Cardiac muscle cell (in vitro differentiated cells and primary cell): ENCODE data around the gene KRT10. TPM values are rescaled to one million over a fixed set of nuclear protein-coding genes. Genes with fewer than 3 reads are reported as not detected.
A peak's percentile ranks its signal among the peaks of the same experiment; 100 is the strongest.

Experiments
- DNase-seq, 2 donors: peaks; one replicate each; pipeline versions ENCODE4 v3.0.0 to v3.0.0-alpha.2; 2010 to 2017; ENCODE audit warnings: low read depth in 1 of 2, low spot score in 1 of 2
- H3K27ac ChIP-seq: fragments of 200-600 bp; sonication (generic); 2 replicates; pipeline ENCODE4 v1.5.1; 2016
- H3K27me3 ChIP-seq: fragments of 200-600 bp; sonication (generic); 2 replicates; pipeline ENCODE4 v1.6.0; 2016; ENCODE audit warnings: control low read depth
- H3K36me3 ChIP-seq: fragments of 200-600 bp; sonication (generic); 2 replicates; pipeline ENCODE4 v1.5.1; 2016; ENCODE audit warnings: control low read depth
- H3K4me1 ChIP-seq: fragments of 200-600 bp; sonication (generic); 2 replicates; pipeline ENCODE4 v1.8.1; 2017; ENCODE audit warnings: low read depth, mild to moderate bottlenecking, mixed run types
- H3K4me3 ChIP-seq: fragments of 200-600 bp; sonication (generic); 2 replicates; pipeline ENCODE4 v1.5.1; 2016; ENCODE audit warnings: mild to moderate bottlenecking
- H3K9me3 ChIP-seq: fragments of 200-600 bp; sonication (generic); 2 replicates; pipeline ENCODE4 v1.5.1; 2017; ENCODE audit warnings: low read depth, mild to moderate bottlenecking, control low read depth
- CTCF ChIP-seq: IDR thresholded peaks from 2 replicates; pipeline ENCODE4 v1.5.1; 2012; ENCODE audit warnings: low read depth, mild to moderate bottlenecking, low read length
- polyA plus RNA-seq: library from polyadenylated mRNA; unstranded; fragments of >200 nt; fragmentation: Nextera tagmentation; extraction: Ambion mirVana; gene quantifications from 2 replicates; pipeline ENCODE4 v1.2.1, GENCODE V29; 2016
- total RNA-seq: library from RNA; depleted of rRNA; stranded (reverse); fragments of >200 nt; gene quantifications from 2 replicates; pipeline ENCODE4 v1.2.3, GENCODE V29; 2016

Gene KRT10
- 30.1 and 77.2 TPM in 2 replicates for total RNA-seq
- polyA plus RNA-seq: 91.0 and 131 TPM in 2 replicates

GRCh38 chr17:40822132-40822812 lies at the start of gene KRT10:
Gene KRT10 (minus strand): TSS chr17:40822614. CDS start chr17:40822585, 29 bp downstream.
- DNase-seq: no peak
- TF ChIP-seq CTCF: no peak
- peaks cover 40% of the 10 kb centered on the region for H3K27me3 ChIP-seq
- H3K9me3 ChIP-seq: no peaks in the 10 kb centered on the region
- H3K4me3 ChIP-seq: no peak within 1 kb of the TSS
- peaks cover 9% of the 10 kb centered on the region for H3K4me1 ChIP-seq
- no peaks in the 10 kb centered on the region for H3K36me3 ChIP-seq
- H3K27ac ChIP-seq: no peak within 1 kb of the TSS

DNA sequence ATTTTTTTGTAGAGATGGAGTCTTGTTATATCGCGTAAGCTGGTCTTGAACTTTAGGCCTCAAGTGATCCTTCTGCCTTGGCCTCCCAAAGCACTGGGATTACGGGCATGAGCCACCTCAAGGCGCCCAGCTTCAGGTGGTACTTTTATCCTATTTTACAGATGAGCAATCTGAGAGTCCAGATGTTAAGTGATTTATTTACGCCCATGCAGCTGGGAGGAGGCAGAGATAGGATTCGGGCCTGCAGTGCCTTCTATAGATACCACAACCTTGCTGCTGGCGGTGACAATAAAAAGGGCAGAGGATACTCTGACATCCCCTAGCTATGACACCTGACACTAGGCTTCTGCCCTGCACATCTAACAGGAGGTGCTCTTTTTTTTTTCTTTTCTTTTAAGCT lies 48.9 kb upstream of the KRT10 start:
- Histone ChIP-seq H3K36me3 (no peaks in the 10 kb centered on the region), H3K4me3 (no peak overlapping the region), H3K9me3 (no peaks in the 10 kb centered on the region), H3K27me3 (no peaks in the 10 kb centered on the region), H3K27ac (no peak overlapping the region), H3K4me1 (no peaks in the 10 kb centered on the region)
- no peak for DNase-seq
- TF ChIP-seq CTCF: no peak

- Histone ChIP-seq H3K4me1 (no peaks in the 10 kb centered on the region), H3K27ac (no peak overlapping the region), H3K9me3 (no peaks in the 10 kb centered on the region), H3K4me3 (no peak overlapping the region), H3K27me3 (no peaks in the 10 kb centered on the region), H3K36me3 (no peaks in the 10 kb centered on the region)
- TF ChIP-seq CTCF: no peak
- DNase-seq: peak in 1 of 2 donors; percentile 7
These were observed 47.7 kb upstream of the KRT10 start for GRCh38 chr17:40870136-40870535.

- no peak within 1 kb of the TSS for H3K27ac ChIP-seq
- no peaks in the 10 kb centered on the region for H3K36me3 ChIP-seq
- no peaks in the 10 kb centered on the region for H3K4me1 ChIP-seq
- DNase-seq: no peak
- H3K4me3 ChIP-seq: no peak within 1 kb of the TSS
- TF ChIP-seq CTCF: no peak
- peaks cover 5% of the 10 kb centered on the region for H3K27me3 ChIP-seq
- H3K9me3 ChIP-seq: no peaks in the 10 kb centered on the region
These were observed 44.4 kb upstream of the KRT10 start, which contains the start of gene KRT12 for GRCh38 chr17:40866838-40867237. Gene KRT12 (minus strand): TSS chr17:40867223. CDS start chr17:40867186, 37 bp downstream.

DNA sequence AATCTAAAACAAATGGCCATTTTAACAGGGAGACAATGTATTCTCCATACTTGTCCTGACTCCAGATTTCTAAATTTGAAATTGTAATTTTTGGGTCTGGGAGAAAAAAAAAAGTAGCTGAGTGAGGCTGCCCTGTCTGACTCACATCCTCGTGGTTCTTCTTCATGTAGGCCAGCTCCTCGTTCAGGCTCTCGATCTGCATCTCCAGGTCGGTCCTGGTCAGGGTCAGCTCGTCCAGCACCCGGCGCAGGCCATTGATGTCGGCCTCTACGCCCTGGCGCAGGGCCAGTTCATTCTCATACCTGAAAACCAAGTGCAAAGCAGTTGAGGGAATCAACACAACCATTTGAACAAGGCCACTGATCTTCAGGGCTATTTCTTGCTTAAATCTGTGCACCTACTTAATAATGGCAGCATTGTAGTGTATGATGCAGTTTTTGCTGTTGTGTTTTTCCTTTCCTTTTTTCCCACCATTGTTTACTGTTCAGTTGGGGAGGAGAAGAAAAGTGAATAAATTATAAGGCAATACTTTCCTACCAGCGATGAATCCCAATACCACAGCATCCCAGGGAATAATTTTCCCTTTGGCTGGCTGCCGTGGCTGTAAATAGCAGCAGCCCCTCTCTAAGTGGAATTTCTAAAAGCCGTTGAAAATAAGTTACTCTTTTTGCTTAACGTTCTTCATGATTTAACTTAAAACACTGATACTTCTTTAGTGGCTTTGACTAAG lies 42.4 kb upstream of the KRT10 start:
- no peak overlapping the region for H3K27ac ChIP-seq
- peaks cover 5% of the 10 kb centered on the region for H3K27me3 ChIP-seq
- TF ChIP-seq CTCF: no peak
- no peaks in the 10 kb centered on the region for H3K9me3 ChIP-seq
- H3K36me3 ChIP-seq: no peaks in the 10 kb centered on the region
- H3K4me3 ChIP-seq: no peak overlapping the region
- no peaks in the 10 kb centered on the region for H3K4me1 ChIP-seq
- DNase-seq: no peak
